ENCODE measurements around the gene GMFB. TPM values are rescaled to one million over a fixed set of nuclear protein-coding genes. Genes with fewer than 3 reads are reported as not detected.

The GMFB gene
- total and polyA plus RNA-seq, 9 of the 15 experiments (the other 6 are each of a cell fraction or from before 2014, with no cell fraction given) = 14.0 to 31.7 (median 20.5) TPM

DNA sequence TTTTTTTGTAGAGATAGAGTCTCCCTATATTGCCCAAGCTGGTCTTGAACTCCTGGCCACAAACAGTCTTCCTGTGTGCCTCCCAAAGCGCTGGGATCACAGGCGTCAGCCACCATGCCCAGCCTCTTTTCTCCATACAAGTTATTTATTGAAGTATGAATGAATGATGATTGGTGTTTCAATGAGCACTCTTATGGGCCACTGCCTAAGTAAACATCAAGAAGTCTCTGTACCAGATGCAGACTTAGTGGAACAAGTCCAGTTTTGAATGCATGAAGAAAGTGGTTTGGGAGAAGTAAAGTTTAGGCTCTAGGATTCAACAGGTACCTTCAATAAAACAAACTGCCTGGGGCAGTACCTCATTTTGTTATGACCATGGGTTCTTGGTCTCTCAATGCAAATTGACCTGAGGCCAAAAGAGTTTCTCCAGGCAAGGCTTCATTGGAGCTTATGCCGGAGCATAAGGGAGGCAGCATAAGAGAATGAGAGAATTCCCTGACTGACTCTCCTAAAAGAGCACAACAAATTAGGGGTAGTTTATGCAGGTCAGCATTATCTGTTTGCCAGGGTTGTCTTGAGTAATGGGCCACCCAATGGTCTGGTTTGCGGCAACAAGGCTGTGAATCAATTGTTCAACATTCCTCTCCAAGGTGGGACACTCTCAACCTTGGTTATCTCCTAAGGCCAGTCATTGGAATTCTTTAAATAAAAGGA lies 1.1 kb upstream of the GMFB start (continued):
- TF ChIP-seq, protein P1, sequence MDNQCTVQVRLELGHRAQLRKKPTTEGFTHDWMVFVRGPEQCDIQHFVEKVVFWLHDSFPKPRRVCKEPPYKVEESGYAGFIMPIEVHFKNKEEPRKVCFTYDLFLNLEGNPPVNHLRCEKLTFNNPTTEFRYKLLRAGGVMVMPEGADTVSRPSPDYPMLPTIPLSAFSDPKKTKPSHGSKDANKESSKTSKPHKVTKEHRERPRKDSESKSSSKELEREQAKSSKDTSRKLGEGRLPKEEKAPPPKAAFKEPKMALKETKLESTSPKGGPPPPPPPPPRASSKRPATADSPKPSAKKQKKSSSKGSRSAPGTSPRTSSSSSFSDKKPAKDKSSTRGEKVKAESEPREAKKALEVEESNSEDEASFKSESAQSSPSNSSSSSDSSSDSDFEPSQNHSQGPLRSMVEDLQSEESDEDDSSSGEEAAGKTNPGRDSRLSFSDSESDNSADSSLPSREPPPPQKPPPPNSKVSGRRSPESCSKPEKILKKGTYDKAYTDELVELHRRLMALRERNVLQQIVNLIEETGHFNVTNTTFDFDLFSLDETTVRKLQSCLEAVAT (IDR thresholded peaks at IDR 0.05) = no peak
- TF ChIP-seq MCM2 (IDR thresholded peaks at IDR 0.05; ENCODE audit: low read depth) = no peak
- TF ChIP-seq, protein P2, sequence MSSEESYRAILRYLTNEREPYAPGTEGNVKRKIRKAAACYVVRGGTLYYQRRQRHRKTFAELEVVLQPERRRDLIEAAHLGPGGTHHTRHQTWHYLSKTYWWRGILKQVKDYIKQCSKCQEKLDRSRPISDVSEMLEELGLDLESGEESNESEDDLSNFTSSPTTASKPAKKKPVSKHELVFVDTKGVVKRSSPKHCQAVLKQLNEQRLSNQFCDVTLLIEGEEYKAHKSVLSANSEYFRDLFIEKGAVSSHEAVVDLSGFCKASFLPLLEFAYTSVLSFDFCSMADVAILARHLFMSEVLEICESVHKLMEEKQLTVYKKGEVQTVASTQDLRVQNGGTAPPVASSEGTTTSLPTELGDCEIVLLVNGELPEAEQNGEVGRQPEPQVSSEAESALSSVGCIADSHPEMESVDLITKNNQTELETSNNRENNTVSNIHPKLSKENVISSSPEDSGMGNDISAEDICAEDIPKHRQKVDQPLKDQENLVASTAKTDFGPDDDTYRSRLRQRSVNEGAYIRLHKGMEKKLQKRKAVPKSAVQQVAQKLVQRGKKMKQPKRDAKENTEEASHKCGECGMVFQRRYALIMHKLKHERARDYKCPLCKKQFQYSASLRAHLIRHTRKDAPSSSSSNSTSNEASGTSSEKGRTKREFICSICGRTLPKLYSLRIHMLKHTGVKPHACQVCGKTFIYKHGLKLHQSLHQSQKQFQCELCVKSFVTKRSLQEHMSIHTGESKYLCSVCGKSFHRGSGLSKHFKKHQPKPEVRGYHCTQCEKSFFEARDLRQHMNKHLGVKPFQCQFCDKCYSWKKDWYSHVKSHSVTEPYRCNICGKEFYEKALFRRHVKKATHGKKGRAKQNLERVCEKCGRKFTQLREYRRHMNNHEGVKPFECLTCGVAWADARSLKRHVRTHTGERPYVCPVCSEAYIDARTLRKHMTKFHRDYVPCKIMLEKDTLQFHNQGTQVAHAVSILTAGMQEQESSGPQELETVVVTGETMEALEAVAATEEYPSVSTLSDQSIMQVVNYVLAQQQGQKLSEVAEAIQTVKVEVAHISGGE (CRISPR knock-in tag; IDR thresholded peaks at IDR 0.05) = no peak
- no peak for TF ChIP-seq SMARCC2 (IDR thresholded peaks at IDR 0.05; ENCODE audit: low read depth)
- TF ChIP-seq, protein P3, sequence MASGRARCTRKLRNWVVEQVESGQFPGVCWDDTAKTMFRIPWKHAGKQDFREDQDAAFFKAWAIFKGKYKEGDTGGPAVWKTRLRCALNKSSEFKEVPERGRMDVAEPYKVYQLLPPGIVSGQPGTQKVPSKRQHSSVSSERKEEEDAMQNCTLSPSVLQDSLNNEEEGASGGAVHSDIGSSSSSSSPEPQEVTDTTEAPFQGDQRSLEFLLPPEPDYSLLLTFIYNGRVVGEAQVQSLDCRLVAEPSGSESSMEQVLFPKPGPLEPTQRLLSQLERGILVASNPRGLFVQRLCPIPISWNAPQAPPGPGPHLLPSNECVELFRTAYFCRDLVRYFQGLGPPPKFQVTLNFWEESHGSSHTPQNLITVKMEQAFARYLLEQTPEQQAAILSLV (tag; IDR thresholded peaks at IDR 0.05) = no peak
- TF ChIP-seq ARID1B (IDR thresholded peaks at IDR 0.05) = 0 out of 2 replicates have a peak, but pooled peaks have one; percentile 18
- TF ChIP-seq ZNF586 (CRISPR knock-in tag; conservative IDR thresholded peaks at IDR 0.05) = no peak
- TF ChIP-seq SETDB1 (IDR thresholded peaks at IDR 0.05; ENCODE audit: low read length) = no peak
- no peak for TF ChIP-seq KDM5B (IDR thresholded peaks at IDR 0.05; ENCODE audit: insufficient replicate concordance, low read depth, low read length)
- TF ChIP-seq TBL1XR1 (IDR thresholded peaks at IDR 0.05; ENCODE audit: low read length in 2 of 2) = no peak
- no peak for TF ChIP-seq CXXC5 (CRISPR knock-in tag; IDR thresholded peaks at IDR 0.05)
- peak; percentile 85 for TF ChIP-seq ZNF316 (IDR thresholded peaks at IDR 0.05)
- no peak for TF ChIP-seq FOXJ3 (CRISPR knock-in tag; IDR thresholded peaks at IDR 0.05)
- TF ChIP-seq HDAC8 (tag; IDR thresholded peaks at IDR 0.05) = no peak
- peak; percentile 47 for TF ChIP-seq TEAD4 (IDR thresholded peaks at IDR 0.05; ENCODE audit: low read length)
- TF ChIP-seq TEAD4 (CRISPR knock-in tag; IDR thresholded peaks at IDR 0.05; ENCODE audit: borderline replicate concordance) = no peak
- peak; percentile 73 for TF ChIP-seq C11orf30 (IDR thresholded peaks at IDR 0.05; ENCODE audit: low read depth)
- TF ChIP-seq RBM34 (IDR thresholded peaks at IDR 0.05; ENCODE audit: borderline replicate concordance, insufficient read depth, low read length) = no peak
- no peak for TF ChIP-seq DDX20 (tag; IDR thresholded peaks at IDR 0.05; ENCODE audit: low read depth)
